HG03064 (cell line): ENCODE results near the gene SOS1.
"Not testable (repeated sequence)": the region's sequence is repeated elsewhere in the genome, so short reads cannot be mapped to it uniquely, and the experiment has no call there.

Source experiments
- ATAC-seq: cut with Tn5 transposase; IDR thresholded peaks from one replicate; pipeline ENCODE4 v1.9.1; 2021; ENCODE audit warnings: low read depth; ENCODE audit not compliant: unreplicated experiment

The SOS1 gene

DNA sequence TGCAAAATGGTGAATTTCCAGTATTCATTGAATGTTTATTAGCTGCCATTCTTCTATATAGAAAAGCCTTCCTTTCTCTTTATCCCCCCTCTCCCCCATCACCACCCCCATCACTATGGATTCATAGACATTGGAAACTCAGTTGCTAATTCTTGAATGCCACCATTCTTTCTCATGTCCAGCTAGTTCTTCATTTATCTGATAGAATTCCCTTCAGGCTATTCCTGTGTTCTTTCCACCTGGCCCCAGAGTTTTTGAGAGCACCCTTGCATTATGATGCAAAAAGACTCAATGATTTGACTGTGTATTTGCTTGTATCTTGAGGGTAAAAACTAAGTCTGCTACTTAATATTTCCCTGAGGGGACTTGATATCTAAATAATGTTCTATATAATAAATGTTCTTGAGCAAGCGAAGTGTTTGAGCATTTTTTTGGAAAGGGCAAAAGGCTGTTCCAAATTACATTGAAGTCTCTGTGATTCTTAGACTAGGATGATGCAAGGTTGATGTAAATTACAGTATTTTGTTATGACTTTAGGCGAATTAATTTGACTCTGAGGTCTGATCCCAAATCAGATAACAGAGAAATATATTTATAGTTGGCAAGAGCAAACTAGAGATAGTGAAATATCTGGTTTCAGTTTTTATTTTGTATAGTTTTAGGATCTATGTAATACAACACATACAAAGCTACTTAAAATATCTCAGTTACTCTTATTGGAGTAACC lies 18.8 kb upstream of the SOS1 start:
- no peak for ATAC-seq

- no peak for ATAC-seq
Observed at GRCh38 chr2:39138837-39139211, 18.0 kb upstream of the SOS1 start.

DNA sequence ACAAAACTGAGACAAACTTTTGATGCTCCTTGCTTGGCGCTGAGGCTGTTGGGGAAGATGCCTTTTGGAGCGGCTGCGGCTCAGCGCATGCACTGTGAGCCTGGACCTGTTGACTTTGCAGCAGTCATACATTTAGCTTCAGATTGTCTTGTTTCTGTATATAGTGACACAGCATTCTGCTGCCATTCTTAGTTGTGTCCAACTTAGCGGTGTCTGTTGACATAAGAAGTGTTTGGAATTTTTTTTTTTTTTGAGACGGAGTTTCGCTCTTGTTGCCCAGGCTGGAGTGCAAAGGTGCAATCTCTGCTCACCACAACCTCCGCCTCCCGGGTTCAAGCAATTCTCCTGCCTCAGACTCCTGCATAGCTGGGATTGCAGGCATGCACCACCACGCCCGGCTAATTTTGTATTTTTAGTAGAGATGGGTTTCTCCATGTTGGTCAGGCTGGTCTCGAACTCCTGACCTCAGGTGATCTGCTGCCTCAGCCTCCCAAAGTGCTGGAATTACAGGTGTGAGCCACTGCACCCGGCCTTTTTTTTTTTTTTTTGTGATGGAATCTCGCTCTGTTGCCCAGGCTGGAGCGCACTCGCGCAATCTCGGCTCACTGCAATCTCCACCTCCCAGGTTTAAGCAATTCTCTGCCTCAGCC lies 17.5 kb upstream of the SOS1 start:
- not testable (repeated sequence) for ATAC-seq

- ATAC-seq, result no peak
Observed at GRCh38 chr2:39136799-39137198, 15.9 kb upstream of the SOS1 start.

DNA sequence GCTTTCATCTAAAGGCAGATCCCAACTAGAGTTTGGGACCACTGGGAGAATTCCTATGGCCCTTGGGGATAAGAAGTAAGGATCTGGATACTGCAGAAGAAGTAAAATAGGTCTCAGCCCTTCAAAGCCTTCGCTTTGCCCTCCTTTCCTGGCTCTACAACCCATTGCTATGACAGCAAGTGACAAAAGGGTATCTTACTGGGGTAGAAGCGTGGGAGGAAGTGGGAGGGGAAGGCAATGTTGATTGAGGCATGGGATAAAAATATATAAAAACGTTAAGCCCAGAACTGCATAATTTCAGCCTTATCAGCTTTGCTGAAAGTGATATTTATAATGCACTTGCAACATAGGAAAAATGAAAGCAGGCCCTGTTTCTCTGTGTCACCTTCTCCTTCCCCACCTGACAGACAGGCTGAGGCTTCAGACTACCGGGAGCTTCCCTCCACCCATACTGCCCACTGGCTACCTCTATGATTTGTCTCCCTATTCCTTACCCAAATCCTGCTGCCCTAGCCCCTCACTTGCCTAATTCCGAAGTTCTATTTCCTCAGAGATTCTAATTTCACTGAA lies 14.9 kb upstream of the SOS1 start:
- ATAC-seq, result no peak

DNA sequence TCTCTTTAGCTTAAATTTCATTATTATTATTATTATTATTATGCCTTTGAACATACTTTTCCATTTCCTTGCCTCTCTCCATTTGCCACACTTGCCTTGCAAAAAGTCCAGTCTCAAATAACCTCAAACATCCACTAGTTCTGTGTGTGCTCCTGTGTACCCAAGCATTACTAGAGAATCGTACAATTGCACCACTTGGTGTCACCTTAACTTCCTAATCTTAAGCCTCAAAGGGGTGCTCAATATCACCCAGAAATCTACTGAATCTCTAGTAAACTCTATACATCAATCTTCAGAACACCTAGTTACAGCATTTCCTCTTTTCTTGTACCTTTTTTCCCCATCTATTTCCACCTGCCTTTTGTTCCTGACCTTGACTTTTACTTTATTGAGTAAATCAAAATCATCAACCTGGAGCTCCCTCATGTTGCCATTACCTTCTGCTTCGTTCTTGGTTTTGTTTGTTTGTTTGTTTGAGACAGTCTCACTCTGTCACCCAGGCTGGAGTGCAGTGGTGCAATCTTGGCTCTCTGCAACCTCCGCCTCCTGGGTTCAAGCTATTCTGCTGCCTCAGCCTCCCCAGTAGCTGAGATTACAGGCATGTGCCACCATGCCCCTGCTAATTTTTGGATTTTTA lies 12.5 kb upstream of the SOS1 start:
- ATAC-seq, result no peak

GRCh38 chr2:39128919-39129391 lies 8.1 kb upstream of the SOS1 start:
- peak; percentile 48 for ATAC-seq

DNA sequence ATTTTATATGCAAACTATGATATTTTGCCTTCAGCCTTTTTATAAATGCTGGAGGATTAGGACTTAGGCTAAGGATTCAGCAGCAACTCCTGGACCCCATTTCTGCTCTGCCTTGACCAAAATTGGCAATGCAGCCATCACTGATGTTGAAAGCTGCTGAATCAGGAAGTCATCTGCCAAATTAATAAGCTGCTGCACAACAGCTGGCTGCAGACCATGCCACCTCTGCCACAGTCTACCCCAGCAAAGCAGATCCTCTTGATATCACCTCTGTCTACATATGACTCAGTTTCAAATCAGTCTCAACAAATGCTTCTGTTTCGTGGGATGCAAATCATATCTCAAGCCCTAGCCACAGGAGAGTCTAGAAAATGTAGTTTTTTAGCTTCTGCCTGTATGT lies 7.1 kb upstream of the SOS1 start:
- peak; percentile 53 for ATAC-seq

GRCh38 chr2:39124746-39125057 lies 3.9 kb upstream of the SOS1 start:
- no peak for ATAC-seq

DNA sequence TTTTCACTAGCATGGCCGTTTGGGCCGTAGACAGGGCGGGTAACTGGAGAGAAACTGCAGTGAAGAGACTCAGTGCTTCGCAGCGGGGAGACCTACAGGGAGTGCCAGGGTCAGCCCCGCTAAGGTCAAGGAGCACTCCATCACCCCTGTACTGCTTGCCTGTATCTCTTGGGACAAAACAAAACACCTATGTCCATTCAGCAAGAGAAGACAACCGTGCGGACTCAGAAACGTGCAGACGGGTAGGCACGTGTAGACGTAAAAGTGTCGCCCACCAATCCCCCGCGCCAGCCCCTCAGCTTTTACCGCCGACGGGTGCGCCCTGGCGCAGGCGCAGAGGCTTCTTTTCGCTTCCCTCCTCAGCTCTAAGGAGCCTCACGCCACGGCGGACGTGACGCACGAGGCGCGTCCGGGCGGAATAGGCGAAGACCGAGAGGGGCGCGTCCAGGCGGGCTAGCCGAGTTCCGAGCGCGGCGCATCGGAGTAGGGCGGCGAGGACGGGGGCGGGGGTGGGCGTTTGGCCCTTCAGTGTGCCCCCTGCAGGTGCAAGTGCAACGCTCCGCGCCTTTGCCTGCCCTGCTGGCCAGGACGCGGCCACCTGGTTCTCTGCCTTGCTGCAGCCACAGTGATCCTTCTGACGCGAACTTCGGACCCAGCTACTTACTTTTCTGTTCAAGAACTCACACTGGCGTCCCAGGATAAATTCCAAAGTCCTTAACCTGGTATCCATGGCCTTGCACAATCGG lies 3.3 kb upstream of the SOS1 start:
- peak; percentile 44 for ATAC-seq

- ATAC-seq, result no peak
Observed at GRCh38 chr2:39123436-39123999, 2.7 kb upstream of the SOS1 start.

- ATAC-seq, result no peak
Observed at GRCh38 chr2:39121523-39122063, 742 bp upstream of the SOS1 start.

- peak; percentile 27 for ATAC-seq
Observed at GRCh38 chr2:39120521-39120770, 405 bp downstream of the SOS1 start.

GRCh38 chr2:39119732-39120520 lies 925 bp downstream of the SOS1 start:
- ATAC-seq, result peak; percentile 37

GRCh38 chr2:39118786-39119499 lies 1.9 kb downstream of the SOS1 start:
- no peak for ATAC-seq

DNA sequence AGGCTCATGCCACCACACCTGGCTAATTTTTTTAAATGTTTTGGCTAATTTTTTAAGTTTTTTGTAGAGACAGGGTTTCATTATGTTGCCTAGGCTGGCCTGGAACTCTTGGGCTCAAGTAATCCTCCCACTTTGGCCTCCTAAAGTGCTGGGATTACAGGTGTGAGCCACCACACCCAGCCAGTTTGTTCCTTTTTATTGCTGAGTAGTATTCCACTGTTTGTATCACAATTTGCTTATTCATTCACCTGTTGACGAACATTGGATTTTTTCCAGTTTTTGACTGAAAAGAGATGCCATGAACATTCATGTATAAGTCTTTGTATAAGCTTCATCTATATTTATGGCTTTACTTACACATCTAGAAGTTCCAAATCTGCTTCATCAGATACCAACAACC lies 5.3 kb downstream of the SOS1 start:
- ATAC-seq, result no peak

- ATAC-seq, result no peak
Observed at GRCh38 chr2:39114771-39115170, 6.1 kb downstream of the SOS1 start.

GRCh38 chr2:39109537-39109936 lies 11.3 kb downstream of the SOS1 start:
- ATAC-seq, result no peak

DNA sequence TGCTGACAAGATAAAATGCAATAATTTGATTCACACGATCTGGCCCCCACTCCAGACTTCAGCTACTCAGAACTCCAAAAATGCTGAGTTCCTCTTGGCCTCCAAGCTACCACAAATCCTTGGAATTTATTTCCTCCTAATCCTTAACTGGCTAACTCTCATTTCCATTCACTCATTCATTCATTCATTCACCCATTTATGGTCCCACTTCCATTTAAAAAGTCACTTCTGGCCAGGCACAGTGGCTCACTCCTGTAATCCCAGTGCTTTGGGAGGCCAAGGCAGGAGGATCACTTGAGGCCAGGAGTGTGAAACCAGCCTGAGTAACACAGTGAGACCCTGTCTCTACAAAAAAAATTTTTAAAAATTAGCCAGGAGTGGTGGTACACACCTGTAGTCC lies 12.5 kb downstream of the SOS1 start:
- no peak for ATAC-seq
